GM12892 (cell line): ENCODE measurements around the gene HOXA1.

Experiments used
- POLR2A ChIP-seq: IDR thresholded peaks from 2 replicates; pipeline ENCODE4 v1.6.1; 2011; ENCODE audit warnings: low read depth, low read length, control low read depth
- POLR2AphosphoS5 ChIP-seq: IDR thresholded peaks from 2 replicates; pipeline ENCODE4 v1.6.1; 2011; ENCODE audit warnings: low read depth, low read length, control low read depth

GRCh38 chr7:27048438-27048837 is 47.4 kb downstream of the HOXA1 start:
- TF ChIP-seq POLR2AphosphoS5 (no peak), POLR2A (no peak)
